Measurements from ENCODE around the gene MYH14.

The MYH14 gene

DNA sequence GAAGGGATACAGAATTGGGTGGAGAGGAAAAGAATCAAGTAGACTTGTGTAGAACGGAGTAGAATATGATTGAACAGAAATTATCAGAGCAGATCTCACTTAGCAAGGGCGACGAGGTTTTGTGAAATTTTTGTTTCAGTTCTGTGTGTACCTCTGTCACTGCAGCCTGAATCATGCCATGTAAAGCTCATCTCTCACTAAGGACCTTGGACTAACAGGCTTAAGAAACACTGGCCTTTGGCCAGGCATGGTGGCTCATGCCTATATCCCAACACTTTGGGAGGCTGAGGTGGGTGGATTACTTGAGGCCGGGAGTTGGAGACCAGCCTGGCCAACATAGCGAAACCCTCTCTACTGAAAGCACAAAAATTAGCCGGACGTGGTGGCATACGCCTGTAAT is 62.6 kb downstream of the MYH14 start:
- DNase-seq, result no peak

GRCh38 chr19:50266896-50267295 is 63.5 kb downstream of the MYH14 start:
- no peak for DNase-seq

- no peak for DNase-seq
Measured at GRCh38 chr19:50268041-50268440, 64.6 kb downstream of the MYH14 start.

DNA sequence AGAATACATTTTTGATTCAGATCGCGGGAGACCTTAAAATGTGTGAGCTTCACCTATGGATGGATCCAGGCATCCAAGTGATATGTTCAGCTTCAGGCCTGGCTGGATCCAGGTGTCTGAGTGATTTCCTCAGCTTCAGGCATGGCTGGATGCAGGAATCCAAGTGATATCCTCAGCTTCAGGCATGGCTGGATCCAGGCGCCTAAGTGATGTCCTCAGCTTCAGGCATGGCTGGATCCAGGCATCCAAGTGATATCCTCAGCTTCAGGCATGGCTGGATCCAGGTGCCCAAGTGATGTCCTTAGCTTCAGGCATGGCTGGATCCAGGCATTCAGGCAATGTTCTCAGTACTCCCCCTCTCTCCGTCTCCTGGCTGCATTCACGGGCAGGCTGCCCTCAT is 65.1 kb downstream of the MYH14 start:
- DNase-seq, result no peak

DNA sequence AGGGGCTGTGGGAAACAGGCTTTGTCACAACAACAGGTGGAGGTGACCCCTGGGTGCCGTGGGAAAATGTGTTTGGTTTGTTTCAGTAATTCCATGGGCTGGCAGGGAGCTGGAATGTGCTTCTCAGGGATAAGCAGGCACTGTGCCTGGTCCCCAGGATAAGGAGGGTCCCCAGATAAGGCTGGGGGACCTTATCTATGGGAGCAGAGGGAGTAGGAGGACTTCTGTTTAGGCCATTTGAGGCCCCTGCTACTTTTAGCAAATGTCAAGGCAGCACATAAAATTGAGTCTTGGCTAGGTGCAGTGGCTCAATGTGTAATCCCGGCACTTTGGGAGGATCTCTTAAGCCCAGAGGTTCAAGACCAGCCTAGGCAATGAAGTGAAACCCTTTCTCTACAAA is 66.2 kb downstream of the MYH14 start:
- no peak for DNase-seq

- DNase-seq, result no peak
Measured at GRCh38 chr19:50272263-50272897, 69.0 kb downstream of the MYH14 start.

DNA sequence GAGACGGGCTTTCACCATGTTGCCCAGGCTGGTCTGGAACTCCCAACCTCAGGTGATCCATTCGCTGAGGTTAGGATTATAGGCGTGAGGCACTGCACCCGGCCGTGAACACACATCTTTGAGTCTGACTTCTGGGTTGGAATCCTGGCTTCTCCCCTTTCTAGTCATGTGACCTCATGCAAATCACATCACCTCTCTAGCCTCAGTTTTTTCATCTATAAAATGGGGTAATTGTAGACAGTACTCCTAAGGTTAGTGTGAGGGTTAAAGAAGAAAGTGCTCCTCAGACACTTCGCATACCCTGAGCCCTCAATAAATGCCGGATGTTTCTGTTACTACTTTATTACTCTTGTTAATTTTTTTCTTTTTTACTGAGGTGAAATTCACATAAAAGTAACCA is 70.4 kb downstream of the MYH14 start:
- DNase-seq, result no peak

GRCh38 chr19:50275577-50276368 is 72.4 kb downstream of the MYH14 start:
- DNase-seq, result no peak

- no peak for DNase-seq
Measured at GRCh38 chr19:50276370-50277063, 73.1 kb downstream of the MYH14 start.

DNA sequence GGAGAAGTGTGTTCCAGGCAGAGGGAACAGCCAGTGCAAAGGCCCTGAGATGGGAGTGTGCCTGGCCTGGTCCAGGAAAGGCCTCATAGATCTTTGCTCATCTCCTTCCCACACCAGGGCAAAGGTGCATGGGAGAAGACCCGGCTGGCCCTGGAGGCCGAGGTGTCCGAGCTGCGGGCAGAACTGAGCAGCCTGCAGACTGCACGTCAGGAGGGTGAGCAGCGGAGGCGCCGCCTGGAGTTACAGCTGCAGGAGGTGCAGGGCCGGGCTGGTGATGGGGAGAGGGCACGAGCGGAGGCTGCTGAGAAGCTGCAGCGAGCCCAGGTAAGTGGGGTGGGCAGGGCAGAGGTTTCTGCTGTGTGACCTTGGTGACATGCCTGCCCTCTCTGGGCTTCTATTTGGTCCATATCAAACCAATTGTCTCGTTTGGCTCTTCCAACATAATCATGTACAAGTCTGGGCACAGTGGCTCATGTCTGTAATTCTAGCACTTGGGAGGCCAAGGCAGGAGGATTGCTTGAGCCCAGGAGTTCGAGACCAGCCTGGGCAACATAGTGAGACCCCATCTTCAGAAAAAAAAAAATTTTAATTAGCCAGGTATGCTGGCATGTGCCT is 74.7 kb downstream of the MYH14 start:
- no peak for DNase-seq

- DNase-seq, result no peak
Measured at GRCh38 chr19:50280074-50280473, 76.7 kb downstream of the MYH14 start.

DNA sequence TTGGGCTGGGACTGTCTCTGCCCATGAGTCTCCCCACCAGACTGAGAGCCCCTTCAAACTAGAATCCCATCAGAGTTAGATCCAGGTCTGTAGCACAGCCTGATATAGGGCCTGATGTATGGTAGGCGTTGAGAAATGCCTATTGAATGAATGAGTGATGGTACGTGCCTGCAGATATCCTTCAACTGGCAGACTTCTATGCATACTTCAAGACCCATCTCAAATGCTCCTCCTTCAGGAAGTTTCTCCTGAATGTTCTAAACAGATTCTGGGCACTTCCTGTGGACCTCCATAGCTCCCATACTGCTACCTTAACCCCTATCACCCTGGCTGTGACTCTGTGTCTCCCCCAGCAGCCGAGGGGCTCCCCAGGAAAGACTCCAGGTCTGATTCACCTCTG is 77.6 kb downstream of the MYH14 start:
- DNase-seq, result no peak

DNA sequence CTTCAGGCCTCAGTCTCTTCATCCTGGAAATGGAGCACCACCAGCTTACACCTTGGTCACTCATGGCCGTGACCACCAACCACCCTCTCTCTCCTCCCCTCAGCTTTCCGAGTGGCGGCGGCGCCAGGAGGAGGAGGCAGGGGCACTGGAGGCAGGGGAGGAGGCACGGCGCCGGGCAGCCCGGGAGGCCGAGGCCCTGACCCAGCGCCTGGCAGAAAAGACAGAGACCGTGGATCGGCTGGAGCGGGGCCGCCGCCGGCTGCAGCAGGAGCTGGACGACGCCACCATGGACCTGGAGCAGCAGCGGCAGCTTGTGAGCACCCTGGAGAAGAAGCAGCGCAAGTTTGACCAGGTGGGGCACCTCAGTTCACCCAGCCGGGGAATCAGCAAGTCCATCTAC is 78.1 kb downstream of the MYH14 start:
- DNase-seq, result no peak

DNA sequence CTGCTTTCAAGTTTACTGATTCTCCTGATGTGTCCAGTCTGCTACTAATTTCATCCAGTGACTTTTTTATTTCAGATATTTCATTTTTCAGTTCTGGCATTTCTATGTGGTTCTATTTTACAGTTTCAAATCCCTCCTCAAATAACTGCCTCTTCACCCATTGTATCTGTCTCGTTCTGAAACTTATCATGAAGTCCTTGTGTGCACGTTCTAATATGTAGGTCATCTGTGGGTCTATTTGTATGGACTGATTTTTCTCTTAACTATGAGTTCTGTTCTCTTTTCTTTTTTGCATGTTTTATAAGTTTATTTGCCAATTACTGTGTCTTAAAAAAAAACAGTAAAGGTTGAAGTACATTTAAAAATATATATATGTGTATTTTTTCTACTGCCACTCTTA is 82.4 kb downstream of the MYH14 start:
- DNase-seq, result no peak

DNA sequence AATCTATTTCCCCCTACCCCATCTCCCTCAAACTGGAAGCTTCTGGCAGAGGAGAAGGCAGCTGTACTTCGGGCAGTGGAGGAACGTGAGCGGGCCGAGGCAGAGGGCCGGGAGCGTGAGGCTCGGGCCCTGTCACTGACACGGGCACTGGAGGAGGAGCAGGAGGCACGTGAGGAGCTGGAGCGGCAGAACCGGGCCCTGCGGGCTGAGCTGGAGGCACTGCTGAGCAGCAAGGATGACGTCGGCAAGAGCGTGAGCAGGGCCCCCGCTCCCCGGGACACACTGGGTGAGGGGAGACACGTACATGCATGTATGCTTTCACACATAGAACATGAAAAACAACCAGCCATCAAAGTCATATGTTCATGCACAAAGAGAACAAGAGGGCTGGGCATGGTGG is 83.0 kb downstream of the MYH14 start:
- DNase-seq, result no peak

- DNase-seq, result no peak
Measured at GRCh38 chr19:50287331-50287730, 83.9 kb downstream of the MYH14 start.

GRCh38 chr19:50288954-50289353 is 85.5 kb downstream of the MYH14 start:
- DNase-seq, result no peak

DNA sequence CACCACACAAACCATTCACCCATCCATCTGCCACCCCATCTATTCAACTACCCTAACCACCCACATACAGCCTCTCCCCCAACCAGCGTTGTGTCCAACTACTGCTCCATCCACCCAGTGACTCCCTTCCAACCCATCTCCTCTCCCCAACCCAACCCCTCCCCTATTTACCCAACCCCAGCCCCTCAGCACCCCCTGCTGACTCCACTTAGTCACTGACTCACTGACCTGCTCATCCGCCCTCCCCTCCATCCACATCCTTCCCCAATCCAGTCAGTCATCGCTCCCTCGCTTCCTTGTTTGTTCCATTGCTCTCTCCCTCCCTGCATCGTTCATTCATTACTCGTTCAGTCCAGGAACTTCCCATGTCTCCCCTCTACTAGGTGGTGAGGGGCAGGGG is 86.6 kb downstream of the MYH14 start:
- no peak for DNase-seq

- DNase-seq, result no peak
Measured at GRCh38 chr19:50290775-50291174, 87.4 kb downstream of the MYH14 start.

DNA sequence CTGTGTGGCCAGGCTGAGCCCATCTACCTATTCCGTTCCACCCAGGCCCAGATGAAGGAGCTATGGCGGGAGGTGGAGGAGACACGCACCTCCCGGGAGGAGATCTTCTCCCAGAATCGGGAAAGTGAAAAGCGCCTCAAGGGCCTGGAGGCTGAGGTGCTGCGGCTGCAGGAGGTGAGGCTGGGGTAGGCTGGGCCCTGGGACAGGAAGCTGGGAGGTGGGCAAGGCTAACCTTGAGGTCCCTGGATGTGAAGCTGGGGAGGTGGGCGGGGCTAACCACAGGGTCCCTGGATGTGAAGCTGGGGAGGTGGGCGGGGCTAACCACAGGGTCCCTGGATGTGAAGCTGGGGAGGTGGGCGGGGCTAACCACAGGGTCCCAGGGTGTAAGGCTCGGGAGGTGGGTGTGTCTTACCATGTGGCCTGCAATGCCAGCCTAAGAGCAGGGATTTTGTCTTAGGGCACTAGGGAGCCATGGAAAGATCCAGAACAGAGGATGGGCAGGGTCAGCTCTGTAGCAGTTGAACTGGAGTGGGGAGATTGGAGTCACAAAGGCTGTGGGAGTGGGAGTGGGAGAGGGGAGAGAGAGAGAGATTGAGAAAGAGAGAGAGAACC is 88.9 kb downstream of the MYH14 start:
- no peak for DNase-seq

- no peak for DNase-seq
Measured at GRCh38 chr19:50293263-50294004, 90.0 kb downstream of the MYH14 start.

- no peak for DNase-seq
Measured at GRCh38 chr19:50300051-50300450, 96.6 kb downstream of the MYH14 start.
